ENCODE measurements around the gene ACVR1C. TPM values are rescaled to one million over a fixed set of nuclear protein-coding genes. Genes with fewer than 3 reads are reported as not detected.

Gene ACVR1C
- total RNA-seq, result under 0.01 and 0.09 TPM in 2 replicates

GRCh38 chr2:157628477-157629415 lies at the start of gene ACVR1C:
TSS of gene ACVR1C (minus strand) at chr2:157628864. CDS start at chr2:157628644, 220 bp downstream.

Other genes starting within 250 kb of the ACVR1C start
- gene CYTIP, start 184.8 kb downstream of the ACVR1C start, total RNA-seq, result 0.28 TPM in 1 of 2 replicates, not detected in the other
- 21.2 and 23.4 TPM in 2 replicates for gene ACVR1, start 247.5 kb upstream of the ACVR1C start, total RNA-seq